Endothelial cell of hepatic sinusoid (primary cell): Measurements from ENCODE around the gene BCAS1.

Source experiments
- in situ Hi-C: cut with HindIII; loops from 2 replicates; pipeline ENCODE4 v1.10.0; 2017; ENCODE audit warnings: low sequenced_read_pairs

The BCAS1 gene

GRCh38 chr20:54084193-54084592 lies 13.8 kb upstream of the BCAS1 start:
- in situ Hi-C loops: no loop called here

- in situ Hi-C loops: no loop called here
Measured at GRCh38 chr20:54083459-54083858, 13.1 kb upstream of the BCAS1 start.

GRCh38 chr20:54082100-54082499 lies 11.7 kb upstream of the BCAS1 start:
- in situ Hi-C loops: no loop called here

GRCh38 chr20:54079652-54080051 lies 9.3 kb upstream of the BCAS1 start:
- in situ Hi-C loops: no loop called here

GRCh38 chr20:54078296-54078984 lies 8.0 kb upstream of the BCAS1 start:
- in situ Hi-C loops: no loop called here

- in situ Hi-C loops: no loop called here
Measured at GRCh38 chr20:54076259-54076658, 5.9 kb upstream of the BCAS1 start.

GRCh38 chr20:54075322-54075721 lies 4.9 kb upstream of the BCAS1 start:
- in situ Hi-C loops: no loop called here

GRCh38 chr20:54074511-54074910 lies 4.1 kb upstream of the BCAS1 start:
- in situ Hi-C loops: no loop called here

GRCh38 chr20:54073288-54073687 lies 2.9 kb upstream of the BCAS1 start:
- in situ Hi-C loops: no loop called here

GRCh38 chr20:54069501-54069971 lies 858 bp downstream of the BCAS1 start:
- in situ Hi-C loops: no loop called here

GRCh38 chr20:54068966-54069365 lies 1.4 kb downstream of the BCAS1 start:
- in situ Hi-C loops: no loop called here

GRCh38 chr20:54068495-54068894 lies 1.9 kb downstream of the BCAS1 start:
- in situ Hi-C loops: no loop called here

GRCh38 chr20:54067606-54068174 lies 2.7 kb downstream of the BCAS1 start:
- in situ Hi-C loops: no loop called here

- in situ Hi-C loops: no loop called here
Measured at GRCh38 chr20:54065601-54066038, 4.8 kb downstream of the BCAS1 start.

- in situ Hi-C loops: no loop called here
Measured at GRCh38 chr20:54064939-54065338, 5.5 kb downstream of the BCAS1 start.

GRCh38 chr20:54063992-54064676 lies 6.3 kb downstream of the BCAS1 start:
- in situ Hi-C loops: no loop called here

GRCh38 chr20:54063580-54063979 lies 6.8 kb downstream of the BCAS1 start:
- in situ Hi-C loops: no loop called here

GRCh38 chr20:54062812-54063280 lies 7.5 kb downstream of the BCAS1 start:
- in situ Hi-C loops: no loop called here

GRCh38 chr20:54061101-54061881 lies 9.1 kb downstream of the BCAS1 start:
- in situ Hi-C loops: no loop called here

- in situ Hi-C loops: no loop called here
Measured at GRCh38 chr20:54059691-54060364, 10.6 kb downstream of the BCAS1 start.
